ENCODE measurements around the gene LONRF3.
"Not testable (repeated sequence)": the region's sequence is repeated elsewhere in the genome, so short reads cannot be mapped to it uniquely, and the experiment has no call there.

LONRF3 gene

DNA sequence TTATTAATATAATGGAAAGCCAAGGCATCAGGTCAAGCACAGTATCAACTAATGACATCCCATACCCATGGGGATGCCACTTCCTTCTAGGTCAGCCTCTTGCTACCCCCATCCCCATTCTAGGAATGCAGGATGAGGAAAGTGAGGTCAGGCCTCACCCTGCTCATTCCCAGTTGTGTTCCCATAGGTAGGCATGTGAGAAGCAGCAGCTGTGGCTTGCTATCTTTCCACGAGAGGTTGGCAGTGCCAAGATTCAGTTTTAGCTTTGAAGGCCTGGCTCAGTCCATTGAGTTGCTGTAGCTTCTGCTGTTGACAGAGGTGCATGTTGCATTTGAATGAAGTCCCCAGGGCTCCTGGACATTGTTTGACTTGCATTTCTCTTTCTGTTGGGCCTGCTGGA, 15.5 kb downstream of the LONRF3 start:
- no peak for DNase-seq

DNA sequence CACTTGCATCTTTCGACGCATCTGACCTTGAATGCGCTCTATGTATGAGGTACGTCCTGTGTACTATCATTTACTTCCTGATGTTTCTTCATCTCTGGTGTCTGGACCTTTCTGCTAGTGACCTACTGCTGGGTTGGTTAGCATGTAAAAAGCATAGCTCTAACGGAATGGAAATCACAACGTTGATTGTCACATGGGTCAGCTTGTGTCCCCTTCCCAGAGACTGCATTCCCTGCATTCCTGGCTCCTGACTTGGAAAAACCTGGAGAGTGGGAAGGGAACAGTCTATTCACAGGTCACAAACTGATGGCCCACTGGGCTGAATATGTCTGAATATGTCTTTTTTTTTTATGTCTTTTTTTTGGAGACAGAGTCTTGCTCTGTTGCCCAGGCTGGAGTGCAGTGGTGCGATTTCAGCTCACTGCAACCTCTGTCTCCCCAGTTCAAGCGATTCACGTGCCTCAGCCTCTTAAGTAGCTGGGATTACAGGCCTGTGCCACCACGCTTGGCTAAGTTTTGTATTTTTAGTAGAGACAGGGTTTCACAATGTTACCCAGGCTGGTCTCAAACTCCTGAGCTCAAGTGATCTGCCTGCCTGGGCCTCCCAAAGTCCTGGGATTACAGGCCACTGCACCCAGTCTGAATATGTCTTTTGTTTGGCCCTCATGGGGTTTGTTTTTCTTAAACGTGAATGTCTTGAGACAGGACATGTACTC, 16.3 kb downstream of the LONRF3 start:
- no peak for DNase-seq

DNA sequence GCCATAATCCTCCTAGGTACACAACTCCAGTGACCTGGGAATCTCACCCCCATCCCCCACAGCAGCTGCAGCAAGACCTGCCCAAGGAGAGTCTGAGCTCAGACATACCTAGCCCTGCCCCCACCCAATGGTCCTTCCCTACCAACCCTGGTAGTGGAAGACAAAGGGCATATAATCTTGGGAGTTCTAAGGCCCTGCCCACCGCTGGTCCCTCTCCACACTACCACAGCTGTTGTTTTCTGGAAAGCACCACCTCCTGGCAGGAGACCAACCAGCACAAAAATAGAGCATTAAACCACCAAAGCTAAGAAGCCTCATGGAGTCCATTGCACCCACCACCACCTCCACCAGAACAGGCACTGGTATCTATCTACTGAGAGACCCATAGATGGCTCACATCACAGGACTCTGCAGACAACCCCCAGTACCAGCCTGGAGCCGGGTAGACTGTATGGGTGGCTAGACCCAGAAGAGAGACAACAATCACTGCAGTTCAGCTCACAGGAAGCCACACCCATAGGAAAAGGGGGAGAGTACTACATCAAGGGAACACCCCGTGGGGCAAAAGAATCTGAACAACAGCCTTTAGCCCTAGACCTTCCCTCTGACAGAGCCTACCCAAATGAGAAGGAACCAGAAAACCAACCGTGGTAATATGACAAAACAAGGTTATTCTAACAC, 18.2 kb downstream of the LONRF3 start:
- DNase-seq, result not testable (repeated sequence)

DNA sequence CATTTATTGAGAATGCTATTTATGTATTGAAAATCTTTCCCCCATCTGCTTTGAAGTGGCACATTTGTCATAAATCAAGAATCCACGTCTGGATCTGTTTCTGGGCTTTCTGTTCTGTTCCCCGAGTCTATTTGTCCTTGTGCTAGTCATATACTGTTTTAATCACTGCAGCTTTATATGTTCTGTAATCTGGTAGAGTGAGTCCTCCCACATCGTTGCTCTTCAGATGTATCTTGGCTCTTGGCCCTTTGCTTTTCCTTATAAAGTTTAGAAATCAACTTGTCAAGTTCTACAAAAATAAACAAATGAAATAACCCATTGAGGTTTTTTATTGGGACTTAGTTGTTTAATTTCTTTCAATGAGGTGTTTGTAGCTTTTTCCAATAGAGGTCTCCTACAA, 29.0 kb downstream of the LONRF3 start:
- no peak for DNase-seq

DNA sequence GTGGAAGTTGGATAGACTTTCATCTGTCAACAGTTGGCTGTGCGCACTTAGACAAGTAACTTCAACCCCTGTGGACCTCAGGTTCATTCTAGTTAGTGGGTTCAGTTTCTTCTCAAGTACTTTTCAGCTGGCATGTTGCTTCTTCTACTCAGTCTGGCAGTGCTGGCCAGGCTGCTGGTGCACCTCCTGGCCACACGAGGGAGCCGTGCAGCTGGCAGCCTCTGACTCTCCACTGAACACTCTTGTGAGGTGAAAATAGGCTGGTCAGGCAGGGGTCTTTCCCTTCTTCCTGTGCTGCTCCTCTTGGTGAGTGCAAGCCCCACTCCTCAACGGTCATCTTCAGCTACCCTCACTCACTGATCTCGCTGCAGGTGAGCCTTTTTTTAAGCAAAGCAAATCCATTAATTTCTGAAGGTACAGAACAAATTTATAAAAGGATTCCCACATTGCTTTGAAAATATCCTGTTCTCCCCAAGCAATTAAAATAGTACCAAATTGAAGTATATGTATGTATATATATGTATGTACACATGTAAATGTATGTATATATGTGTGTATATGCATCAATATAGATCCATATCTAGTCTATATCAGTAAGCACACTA, 30.6 kb downstream of the LONRF3 start:
- peak; percentile 13 for DNase-seq

DNA sequence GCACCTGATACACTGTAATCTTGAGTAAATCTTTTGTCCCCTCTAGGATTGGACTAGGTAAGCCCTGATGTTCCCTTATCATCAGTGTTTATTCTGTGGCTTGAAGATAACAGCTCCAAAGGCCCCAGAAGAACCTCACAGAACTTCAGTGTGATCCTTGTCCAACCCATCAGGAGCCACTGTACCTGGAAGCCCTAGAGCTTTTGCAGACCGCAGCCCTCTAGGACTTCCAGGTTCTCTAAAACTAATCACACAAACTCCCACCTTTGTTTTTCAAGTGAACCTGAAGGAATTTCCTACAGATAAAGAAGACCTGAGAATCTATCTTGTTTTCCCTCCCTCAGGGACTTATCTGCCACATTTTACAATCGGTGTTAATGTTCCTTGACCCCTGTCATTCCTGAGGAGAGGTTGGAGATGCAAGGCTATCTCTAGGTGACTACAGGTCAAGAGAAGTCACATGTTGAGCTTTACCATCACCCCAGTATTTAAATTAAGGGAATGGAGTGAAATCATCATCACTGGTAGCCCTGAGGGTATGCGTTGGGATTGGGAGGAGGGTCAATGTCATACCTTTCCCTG, 32.9 kb downstream of the LONRF3 start:
- DNase-seq, result no peak

DNA sequence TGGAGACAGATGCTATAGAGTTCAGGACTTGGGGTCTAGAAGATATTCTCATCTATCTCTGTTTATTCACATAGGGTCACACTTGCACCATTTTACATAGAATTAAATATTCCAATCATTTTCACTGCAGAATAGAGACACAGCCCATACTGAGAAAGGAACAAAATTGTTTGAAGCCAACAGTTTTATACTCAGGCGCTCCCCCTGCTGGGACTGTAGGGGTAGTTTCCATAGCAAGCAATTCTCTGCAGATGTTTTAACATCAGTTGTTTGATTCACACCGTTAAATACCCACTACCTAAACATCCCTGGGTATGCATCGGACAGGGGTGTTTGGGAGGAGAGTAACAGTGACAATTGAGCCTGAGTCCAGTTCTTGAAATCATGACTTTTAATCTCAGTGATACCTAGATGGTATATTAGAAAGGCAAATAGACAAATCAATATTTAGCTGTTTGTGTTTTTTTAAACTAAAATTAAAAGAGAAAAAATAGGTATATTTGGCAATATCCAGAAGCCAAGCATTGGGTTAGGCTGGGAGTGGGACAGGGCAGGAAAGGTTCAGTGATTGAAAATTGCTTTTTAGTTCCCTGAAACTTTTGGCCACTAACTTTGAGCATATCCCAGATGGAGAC, 33.8 kb downstream of the LONRF3 start:
- peak; percentile 5 for DNase-seq

DNA sequence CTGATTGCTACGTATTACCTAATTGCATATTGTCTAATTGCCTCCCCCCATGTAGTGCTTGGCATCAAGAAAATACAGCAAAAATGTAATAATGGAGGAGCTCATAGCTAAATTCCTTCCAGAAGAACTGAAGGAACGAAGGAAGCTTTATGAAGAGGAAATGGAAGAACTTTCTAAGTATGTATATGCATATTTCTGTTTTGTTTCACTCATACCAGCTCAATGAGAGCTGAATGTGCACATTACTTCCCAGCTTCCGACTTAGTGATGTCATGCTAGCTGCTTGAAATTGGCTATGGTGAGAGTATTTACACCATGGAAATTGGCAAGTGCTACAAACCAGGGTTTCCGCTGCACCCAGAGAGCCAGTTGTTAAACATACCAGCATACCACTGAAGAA, 34.7 kb downstream of the LONRF3 start:
- DNase-seq, result no peak

DNA sequence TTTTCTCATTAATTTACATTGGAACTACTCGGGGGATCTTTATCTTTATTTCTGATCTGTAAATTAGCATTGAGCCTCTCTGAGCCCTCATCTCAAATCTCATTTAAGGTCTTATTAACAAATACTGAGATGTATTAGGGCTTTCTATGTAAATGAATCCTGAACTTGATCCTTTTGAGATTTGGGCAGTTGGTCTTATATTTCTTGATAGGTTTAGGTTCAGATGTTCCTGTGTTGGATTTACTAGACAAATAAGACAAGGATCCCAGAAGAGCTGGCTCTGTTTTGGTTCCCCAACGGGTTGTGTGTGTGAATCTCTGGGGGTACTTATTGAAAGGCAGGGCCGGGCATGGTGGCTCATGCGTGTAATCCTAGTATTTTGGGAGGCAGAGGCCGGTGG, 36.1 kb downstream of the LONRF3 start:
- DNase-seq, result no peak

DNA sequence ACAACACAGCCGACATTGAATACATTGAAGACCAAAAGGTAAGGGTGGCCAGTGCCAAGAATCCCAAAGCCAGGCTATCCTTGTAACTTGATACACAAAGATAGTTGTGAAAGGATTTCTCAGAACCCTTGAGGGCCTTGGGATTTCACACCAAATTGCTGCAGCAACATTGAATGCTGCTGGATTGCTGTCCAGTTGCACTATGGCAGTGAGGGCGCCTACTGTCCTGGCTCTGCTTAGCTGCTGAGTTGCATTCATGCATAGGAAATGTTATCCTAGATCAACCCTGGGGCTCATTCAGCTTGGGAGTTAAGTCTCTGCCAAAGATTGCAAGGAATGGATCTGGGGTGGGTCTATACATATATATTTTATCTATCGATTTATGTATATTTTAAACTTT, 38.7 kb downstream of the LONRF3 start:
- no peak for DNase-seq

DNA sequence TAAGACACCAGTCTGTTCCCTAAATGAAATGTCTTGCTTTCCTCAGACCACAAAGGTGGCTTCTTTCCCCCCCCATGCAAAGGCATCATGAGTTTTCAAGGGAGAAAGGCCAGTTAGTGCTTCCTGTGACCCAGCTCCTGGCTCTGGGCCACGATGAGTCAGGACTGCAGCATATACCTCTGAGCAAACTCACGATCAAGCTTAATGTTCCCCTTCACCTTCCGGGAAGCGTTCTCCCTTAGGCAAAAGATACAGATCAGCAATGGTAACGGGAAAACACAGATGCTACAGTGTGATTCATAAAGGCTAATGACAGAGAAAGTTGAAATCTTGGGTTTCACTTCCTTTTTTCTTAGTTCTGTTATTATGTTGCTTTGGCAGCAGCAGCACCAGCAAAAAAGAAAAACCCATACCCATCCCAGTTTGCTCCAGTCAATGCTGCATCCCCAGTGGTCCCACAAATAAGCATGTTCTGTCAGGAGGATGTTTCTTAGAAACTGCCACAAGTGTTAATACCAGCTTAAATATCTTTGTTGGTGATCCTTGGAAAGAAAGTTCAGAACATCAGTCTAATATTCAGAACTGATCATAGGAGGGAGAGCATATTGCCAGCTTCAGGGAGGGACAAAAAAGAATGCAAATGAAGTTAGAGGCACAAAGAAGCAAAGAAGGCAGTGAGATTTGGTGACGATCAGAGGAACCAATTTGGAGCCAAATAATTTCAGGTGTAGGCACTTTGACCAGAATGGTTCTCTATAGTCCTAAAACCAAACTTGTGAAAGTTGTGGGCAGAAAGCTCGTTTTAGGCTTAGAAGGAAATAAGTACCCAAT, 41.2 kb downstream of the LONRF3 start:
- peak; percentile 16 for DNase-seq

DNA sequence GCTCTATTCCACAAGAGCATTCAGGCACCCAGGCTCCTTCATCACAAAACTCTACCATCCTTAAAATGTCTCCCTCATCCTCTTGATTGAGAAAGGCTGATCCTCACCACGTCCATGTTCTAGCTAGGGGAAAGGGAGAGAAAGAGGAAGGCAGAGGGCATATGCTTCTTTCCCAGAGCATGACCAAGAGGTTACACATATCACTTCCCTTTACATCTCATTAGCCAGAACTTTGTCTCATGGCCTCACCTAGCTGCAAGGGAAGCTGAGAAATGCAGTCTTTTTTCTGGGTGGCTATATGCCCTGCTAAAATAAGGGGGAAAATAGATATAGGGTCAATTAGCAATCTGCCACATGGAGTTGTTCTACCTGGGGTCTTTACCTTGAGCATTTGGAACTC, 42.7 kb downstream of the LONRF3 start:
- no peak for DNase-seq

DNA sequence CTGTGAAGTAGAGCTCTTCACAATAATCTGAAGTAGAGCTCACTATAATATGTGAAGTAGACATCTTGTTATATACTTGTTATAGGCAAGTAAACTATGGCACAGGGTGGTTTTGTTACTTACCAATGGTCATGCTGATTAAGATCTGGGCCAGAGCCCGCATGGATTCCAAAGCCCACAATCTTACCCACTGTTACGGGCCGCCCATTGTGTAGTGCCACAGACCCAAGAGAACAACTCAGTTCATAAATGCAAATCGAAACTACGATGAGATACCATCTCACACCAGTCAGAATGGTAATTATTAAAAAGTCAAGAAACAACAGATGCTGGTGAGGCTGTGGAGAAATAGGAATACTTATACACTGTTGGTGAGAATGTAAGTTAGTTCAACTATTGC, 51.5 kb downstream of the LONRF3 start:
- DNase-seq, result no peak

DNA sequence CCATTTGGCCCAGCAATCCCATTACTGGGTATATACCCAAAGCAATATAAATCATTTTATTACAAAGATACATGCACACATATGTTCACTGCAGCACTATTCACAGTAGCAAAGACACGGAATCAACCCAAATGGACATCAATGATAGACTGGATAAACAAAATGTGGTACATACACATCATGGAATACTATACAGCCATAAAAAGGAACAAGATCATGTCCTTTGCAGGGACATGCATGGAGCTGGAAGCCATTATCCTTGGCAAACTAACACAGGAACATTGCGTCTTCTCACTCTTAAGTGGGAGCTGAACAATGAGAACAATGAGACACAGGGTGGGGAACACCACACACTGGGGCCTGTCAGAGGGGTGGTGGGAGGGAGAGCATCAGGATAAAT, 51.9 kb downstream of the LONRF3 start:
- DNase-seq, result not testable (repeated sequence)

DNA sequence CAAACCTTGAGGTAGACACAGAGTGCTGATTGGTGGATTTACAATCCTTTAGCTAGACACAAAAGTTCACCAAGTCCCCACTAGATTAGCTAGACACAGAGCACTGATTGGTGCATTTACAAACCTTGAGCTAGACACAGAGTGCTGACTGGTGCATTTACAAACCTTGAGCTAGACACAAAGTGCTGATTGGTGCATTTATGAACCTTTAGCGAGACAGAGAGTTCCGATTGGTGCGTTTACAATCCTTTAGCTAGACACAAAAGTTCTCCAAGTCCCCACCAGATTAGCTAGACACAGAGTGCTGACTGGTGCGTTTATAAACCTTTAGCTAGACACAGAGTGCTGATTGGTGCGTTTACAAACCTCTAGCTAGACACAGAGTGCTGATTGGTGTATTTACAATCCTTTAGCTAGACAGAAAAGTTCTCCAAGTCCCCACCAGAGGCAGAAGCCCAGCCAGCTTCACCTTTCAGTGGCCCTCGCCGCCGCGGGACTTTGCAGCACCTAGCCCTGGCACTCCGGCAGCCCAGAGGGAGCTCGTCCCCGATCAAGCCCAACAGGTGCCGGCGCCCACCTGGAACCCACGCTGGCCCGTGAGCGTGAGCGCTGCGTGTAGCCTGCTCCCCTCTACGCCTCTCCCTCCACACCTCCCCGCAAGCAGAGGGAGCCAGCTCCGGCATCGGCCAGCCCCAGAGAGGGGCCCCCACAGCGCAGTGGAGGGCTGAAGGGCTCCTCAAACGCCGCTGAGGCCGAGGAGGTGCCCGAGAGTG, 53.7 kb downstream of the LONRF3 start:
- not testable (repeated sequence) for DNase-seq

DNA sequence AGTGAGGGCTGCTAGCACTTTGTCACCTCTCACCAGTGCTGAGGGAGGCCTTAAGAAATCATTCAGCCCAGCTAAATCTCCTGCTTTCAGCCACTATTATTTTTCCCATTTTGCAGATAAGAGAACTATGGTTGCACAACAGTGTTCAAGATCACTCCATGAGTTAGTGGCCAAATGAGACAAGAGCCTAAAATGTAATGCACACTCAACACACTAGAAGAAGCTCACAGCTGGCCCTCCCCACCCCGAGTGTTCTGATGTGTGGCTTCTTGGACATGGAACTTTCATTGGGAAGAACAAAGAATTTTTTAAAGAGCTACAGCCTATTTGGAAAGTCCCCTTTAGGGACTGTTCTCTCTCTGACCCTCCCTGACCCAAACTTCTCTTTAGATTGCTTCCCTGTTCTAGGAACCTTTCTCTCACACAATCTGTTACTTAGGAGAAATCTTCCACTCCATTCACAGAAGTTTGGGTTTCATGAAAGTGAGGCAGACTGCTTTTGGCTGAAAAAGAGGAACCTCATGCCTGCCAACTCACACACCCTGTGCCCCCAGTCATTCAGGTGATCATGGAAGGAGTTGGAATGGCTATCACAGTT, 54.4 kb downstream of the LONRF3 start:
- DNase-seq, result no peak

DNA sequence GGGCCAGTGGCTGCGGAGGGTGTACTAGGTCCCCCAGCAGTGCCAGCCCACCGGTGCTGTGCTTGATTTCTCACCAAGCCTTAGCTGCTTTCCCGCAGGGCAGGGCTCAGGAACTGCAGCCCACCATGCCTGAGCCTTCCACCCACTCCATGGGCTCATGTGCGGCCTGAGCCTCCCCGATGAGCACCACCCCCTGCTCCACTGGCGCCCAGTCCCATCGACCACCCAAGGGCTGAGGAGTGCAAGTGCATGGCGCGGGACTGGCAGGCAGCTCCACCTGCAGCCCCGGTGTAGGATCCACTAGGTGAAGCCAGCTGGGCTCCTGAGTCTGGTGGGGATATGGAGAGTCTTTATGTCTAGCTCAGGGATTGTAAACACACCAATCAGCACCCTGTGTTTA, 55.2 kb downstream of the LONRF3 start:
- DNase-seq, result not testable (repeated sequence)

DNA sequence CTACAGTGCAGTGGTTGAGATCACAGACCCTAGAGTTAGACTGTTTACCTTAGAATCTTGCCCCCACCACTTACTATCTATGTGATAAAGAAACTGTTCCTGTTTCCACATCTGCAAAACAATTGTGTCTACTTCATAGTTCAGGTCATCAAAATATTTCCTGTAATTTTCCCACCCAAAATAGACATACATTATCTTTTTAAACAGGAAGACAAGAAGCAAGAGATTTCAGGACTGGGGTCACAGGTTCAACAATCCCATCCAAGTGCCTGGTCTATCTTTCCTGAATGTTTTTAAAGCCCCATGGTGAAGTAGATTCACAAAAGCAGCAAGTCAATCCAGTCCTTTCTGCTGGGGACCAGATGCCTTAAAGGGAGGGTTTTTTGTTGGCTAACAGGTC, 56.6 kb downstream of the LONRF3 start:
- DNase-seq, result no peak

DNA sequence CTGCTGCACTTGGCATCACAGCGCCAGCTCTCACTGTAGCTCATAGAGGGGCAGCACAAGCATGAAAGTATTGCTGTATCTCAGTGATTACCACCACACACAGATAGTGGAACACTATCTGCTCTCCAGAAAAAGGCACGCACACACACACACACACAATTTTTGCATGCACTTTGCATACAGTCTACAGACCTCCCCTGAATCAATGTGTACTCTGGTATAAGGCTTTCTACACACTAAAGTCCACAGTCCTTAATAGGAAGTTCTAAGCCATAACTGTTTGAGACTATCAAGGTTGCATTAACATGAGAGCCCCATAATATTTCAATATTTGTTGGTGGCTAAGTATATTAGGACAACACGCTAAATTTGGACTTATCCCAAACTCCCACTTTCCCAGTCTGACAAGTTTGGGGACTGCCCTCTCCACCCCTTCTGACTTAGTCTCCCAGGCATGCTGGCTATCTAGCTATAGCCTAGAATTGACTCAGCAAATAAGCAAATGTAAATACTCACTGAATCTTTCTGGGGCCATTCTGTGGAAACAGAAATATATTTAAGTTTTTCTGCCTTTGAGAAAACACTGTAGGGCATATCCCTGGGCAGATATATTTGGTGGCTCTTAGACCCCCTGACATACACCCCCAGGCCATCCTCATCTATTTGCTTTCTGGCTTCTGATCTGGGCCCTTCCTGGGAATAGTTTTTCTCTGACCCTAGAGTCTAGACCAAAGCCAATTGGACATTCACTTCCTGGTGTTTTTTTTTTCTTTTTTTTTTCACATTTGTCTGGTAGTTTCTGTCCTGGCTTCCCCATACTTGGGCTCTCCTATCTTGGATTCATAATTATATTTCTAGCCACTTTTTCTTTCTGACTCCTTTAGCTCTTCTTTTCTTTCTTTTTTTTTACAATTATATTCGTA, 62.0 kb downstream of the LONRF3 start:
- DNase-seq, result no peak

DNA sequence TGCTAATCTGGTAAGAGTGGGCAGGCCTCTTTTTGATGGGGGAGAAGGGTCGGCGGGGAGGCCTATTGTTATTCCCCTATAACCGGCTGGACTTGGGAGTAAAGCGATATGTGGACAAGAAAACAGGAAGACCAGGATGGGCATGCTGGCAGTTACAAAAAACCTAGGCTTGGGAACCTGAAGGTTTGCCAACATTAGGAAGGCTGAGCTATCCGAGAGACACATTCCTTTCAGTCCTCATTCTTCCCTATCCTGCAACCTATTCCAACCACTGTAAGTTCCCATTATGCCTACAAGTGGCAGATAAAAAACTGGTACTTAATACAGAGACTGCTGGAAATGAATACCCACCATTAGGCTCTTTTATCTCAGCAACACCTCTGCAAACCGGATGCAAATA, 66.0 kb downstream of the LONRF3 start:
- no peak for DNase-seq

Measured in HCEC 1CT (cell line).